Measurements from ENCODE around the gene MRPL40. TPM values are rescaled to one million over a fixed set of nuclear protein-coding genes. Genes with fewer than 3 reads are reported as not detected.

Gene MRPL40
- 26.2 and 35.4 TPM in 2 replicates for total RNA-seq

GRCh38 chr22:19432133-19432851, at the start of gene MRPL40:
TSS of gene MRPL40 (plus strand) at chr22:19432545. CDS start at chr22:19432555, 10 bp downstream.

DNA sequence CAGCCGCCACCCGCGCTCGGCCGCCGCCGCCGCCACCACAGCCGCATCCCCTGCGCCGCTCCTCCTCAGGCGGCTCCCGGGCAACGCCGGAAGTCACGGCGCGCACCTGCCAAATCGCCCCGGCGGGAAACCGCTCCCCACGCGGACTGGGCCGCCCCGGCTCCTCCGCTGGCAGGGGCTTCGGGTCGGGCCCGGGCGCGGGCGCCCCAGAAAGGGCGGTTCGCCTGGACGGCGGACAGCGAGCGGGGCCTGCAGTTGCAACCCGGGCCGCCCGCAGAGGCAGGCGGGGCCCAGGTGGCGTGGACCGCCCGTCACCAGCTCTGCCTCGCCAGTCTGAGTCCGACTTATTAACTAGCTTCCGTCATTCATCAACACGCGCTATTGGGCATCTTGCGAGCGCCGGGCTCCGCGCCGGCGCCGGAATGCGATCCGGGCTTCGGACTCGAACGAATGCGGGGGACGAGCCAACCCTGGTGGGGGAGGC, 654 bp upstream of the MRPL40 start, which contains the start of gene HIRA:
TSS of gene HIRA (minus strand) at position 85 of the 484 bp plus-strand sequence. CDS start 257 bp downstream, outside the sequence.

GRCh38 chr22:19447330-19448075, 15.2 kb downstream of the MRPL40 start, which contains the start of gene C22orf39:
TSS of gene C22orf39 (minus strand) at chr22:19447711. CDS start at chr22:19447688, 23 bp downstream.

GRCh38 chr22:19478901-19479354, 46.6 kb downstream of the MRPL40 start, which contains the start of gene UFD1:
TSS of gene UFD1 (minus strand) at chr22:19479193. CDS start at chr22:19479085, 108 bp downstream.

DNA sequence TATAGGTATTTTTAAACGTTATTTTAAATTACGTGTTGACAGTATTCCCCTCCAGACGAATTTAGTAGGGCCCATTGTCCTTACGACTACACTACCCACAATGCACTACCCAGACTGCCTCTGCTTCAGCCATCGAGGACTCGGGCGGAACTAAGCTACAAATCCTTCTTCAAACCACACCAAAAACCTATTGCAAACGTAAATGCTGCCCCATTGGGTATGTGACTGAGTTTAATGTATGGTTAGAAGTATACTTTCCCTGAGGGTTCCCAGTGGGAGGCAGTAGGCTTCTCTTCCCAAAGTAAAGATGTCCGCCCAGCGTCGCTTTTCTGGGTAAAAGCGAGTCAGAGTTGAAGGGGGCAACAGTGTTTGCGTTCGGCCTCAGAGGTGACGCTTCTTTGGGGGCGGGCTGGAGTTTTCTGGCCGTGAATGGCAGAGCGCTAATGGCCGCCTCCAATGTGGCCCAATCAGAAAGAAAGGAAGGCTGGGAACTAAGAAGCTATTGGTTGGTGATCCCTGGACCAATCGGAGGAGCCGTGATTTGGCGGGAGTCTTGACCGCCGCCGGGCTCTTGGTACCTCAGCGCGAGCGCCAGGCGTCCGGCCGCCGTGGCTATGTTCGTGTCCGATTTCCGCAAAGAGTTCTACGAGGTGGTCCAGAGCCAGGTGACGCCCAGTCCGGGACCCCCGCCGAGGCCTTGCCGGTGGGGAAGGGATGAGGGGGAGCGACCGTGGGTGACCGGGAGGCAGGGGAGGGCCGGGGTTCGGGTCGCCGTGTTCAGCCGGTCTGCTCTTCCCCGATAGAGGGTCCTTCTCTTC, 47.2 kb downstream of the MRPL40 start, which contains the start of gene CDC45:
TSS of gene CDC45 (plus strand) at position 566 of the 818 bp plus-strand sequence. CDS start at position 615, 49 bp downstream.

Other genes with a start within 250 kb of the MRPL40 start
- 4.2 and 9.9 TPM in 2 replicates for gene CLTCL1, start 140.8 kb upstream of the MRPL40 start, total RNA-seq
- 19.3 and 24.9 TPM in 2 replicates for gene HIRA, start 812 bp upstream of the MRPL40 start, total RNA-seq
- 21.8 and 23.0 TPM in 2 replicates for gene C22orf39, start 15.2 kb downstream of the MRPL40 start, total RNA-seq
- 113 and 153 TPM in 2 replicates for gene UFD1, start 46.6 kb downstream of the MRPL40 start, total RNA-seq
- gene CDC45, start 47.4 kb downstream of the MRPL40 start, total RNA-seq: 12.5 and 35.9 TPM in 2 replicates
- gene CLDN5, start 91.9 kb downstream of the MRPL40 start, total RNA-seq: 433 and 857 TPM in 2 replicates